ENCODE measurements around the gene LRIG2. TPM values are rescaled to one million over a fixed set of nuclear protein-coding genes. Genes with fewer than 3 reads are reported as not detected.
A peak's percentile ranks its signal among the peaks of the same experiment; 100 is the strongest.

LRIG2 gene
- total and polyA plus RNA-seq, 2 experiments from 2014 or later = 10.0 to 40.4 TPM

GRCh38 chr1:113140176-113140575 is 67.2 kb downstream of the LRIG2 start (continued):
- TF ChIP-seq ZNF462 (CRISPR knock-in tag; IDR thresholded peaks at IDR 0.05) = no peak

- H3K36me3 ChIP-seq (ENCODE audit: insufficient read depth) = no peaks in the 10 kb centered on the region
- H4K20me1 ChIP-seq (replicated peaks; ENCODE audit: insufficient read depth) = no peaks in the 10 kb centered on the region
- peak overlapping the region; percentile 51; the same call in 1 of the 2 replicates for H3K4me2 ChIP-seq
- H3K36me3 Mint-ChIP-seq (ENCODE audit: low read depth) = no peaks in the 10 kb centered on the region
- H3K27ac ChIP-seq (ENCODE audit: low read depth) = no peak overlapping the region
- H3K4me1 Mint-ChIP-seq = peaks cover 9% of the 10 kb centered on the region; the same call in 2 of the 3 replicates
- H3K4me1 ChIP-seq (ENCODE audit: insufficient read depth) = peaks cover 15% of the 10 kb centered on the region
- peak overlapping the region; percentile 92 for H2AFZ ChIP-seq
- ATAC-seq (peak; percentile 95), DNase-seq (ENCODE audit: low spot score) (peak; percentile 91)
- no peaks in the 10 kb centered on the region for H3K9me3 Mint-ChIP-seq
- H3K79me2 ChIP-seq (replicated peaks; ENCODE audit: insufficient read depth) = no peaks in the 10 kb centered on the region
- H3K27me3 ChIP-seq (ENCODE audit: insufficient read depth) = no peaks in the 10 kb centered on the region
- no peaks in the 10 kb centered on the region for H3K27me3 Mint-ChIP-seq (ENCODE audit: insufficient read depth, low read depth, poor library complexity)
- H3K4me3 ChIP-seq = no peak overlapping the region
- H3K4me3 Mint-ChIP-seq = no peak overlapping the region
- H3F3A ChIP-seq (replicated peaks; ENCODE audit: low read depth) = no peaks in the 10 kb centered on the region
- H3K27ac Mint-ChIP-seq = no peak overlapping the region
- 0 out of 2 replicates have a peak, but pooled peaks cover 4% of the 10 kb centered on the region for H3K9me2 ChIP-seq (ENCODE audit: insufficient read depth)
- TF ChIP-seq STAT1 (IDR thresholded peaks at IDR 0.05; ENCODE audit: unreplicated experiment) (no peak), ZNF462 (CRISPR knock-in tag; IDR thresholded peaks at IDR 0.05) (no peak), REST (IDR thresholded peaks at IDR 0.05; ENCODE audit: unreplicated experiment) (no peak)
Measured at GRCh38 chr1:113140588-113141446, 67.8 kb downstream of the LRIG2 start.
